ENCODE measurements around the gene RNF121.

The RNF121 gene

DNA sequence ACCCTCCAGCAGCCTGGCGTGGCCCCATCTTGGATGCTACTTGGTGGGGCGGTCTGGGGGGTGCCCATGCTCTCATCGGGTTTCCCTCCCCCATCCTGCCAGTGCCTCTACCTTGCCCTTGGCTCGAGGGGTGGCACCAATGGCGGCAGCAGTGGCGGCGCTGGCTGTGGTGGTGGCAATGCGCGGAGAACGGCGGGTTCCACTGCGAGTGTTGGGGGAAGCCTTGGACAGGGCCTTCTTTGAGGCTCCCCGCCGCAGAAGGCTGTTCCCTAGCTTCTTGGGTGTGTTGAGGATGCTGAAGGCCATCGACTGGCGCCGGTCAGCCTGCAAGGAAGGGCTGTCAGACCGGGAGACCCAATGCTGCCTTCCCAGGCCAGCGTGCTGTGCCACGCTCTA lies 74.9 kb downstream of the RNF121 start:
- TF ChIP-seq, protein P1, sequence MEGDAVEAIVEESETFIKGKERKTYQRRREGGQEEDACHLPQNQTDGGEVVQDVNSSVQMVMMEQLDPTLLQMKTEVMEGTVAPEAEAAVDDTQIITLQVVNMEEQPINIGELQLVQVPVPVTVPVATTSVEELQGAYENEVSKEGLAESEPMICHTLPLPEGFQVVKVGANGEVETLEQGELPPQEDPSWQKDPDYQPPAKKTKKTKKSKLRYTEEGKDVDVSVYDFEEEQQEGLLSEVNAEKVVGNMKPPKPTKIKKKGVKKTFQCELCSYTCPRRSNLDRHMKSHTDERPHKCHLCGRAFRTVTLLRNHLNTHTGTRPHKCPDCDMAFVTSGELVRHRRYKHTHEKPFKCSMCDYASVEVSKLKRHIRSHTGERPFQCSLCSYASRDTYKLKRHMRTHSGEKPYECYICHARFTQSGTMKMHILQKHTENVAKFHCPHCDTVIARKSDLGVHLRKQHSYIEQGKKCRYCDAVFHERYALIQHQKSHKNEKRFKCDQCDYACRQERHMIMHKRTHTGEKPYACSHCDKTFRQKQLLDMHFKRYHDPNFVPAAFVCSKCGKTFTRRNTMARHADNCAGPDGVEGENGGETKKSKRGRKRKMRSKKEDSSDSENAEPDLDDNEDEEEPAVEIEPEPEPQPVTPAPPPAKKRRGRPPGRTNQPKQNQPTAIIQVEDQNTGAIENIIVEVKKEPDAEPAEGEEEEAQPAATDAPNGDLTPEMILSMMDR (IDR thresholded peaks at IDR 0.05; ENCODE audit: low read depth, low read length): no peak
- DNase-seq (ENCODE audit: extremely low read depth, low read depth): no peak

DNA sequence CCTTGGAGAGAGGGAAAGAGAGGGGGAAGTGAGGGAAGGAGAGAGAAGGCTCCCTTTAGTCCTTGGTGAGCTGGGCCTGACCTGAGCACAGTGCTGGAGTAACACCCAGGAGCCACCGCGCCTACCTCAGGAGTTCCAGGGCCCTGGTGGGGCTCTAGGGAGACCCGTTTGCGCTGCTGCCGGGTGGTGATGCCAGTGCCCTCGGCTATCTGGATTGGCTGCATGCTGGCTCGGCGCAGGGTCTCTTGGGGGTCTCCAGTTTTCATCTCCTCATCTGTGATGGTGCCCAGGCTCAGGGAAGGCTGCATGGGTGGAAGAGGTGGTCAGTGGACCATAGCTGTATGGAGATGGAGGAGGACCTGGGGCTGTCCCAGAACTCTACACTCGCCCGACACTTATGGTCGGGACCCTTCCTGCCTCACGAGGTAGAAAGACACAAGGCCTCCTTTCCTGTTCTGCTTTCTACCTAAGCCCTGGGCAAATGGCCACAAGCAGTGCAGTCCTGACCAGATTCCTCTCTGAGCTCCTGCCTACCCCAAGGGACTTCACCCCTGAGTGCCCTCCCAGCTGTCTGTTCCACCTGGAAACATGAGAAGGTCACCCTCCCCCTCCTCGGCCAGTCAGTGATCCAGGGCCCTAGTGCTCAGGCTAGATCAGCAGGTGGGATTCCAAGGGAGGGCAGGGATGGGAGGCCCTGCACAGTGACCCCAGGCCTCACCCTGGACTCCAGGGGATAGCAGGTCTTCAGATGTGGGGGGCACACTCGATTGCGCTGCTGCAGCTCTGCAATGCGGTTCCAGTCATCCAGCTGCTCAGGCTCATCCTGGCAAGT lies 75.9 kb downstream of the RNF121 start:
- TF ChIP-seq, protein P1 (IDR thresholded peaks at IDR 0.05; ENCODE audit: low read depth, low read length): no peak
- no peak for DNase-seq (ENCODE audit: extremely low read depth, low read depth)

DNA sequence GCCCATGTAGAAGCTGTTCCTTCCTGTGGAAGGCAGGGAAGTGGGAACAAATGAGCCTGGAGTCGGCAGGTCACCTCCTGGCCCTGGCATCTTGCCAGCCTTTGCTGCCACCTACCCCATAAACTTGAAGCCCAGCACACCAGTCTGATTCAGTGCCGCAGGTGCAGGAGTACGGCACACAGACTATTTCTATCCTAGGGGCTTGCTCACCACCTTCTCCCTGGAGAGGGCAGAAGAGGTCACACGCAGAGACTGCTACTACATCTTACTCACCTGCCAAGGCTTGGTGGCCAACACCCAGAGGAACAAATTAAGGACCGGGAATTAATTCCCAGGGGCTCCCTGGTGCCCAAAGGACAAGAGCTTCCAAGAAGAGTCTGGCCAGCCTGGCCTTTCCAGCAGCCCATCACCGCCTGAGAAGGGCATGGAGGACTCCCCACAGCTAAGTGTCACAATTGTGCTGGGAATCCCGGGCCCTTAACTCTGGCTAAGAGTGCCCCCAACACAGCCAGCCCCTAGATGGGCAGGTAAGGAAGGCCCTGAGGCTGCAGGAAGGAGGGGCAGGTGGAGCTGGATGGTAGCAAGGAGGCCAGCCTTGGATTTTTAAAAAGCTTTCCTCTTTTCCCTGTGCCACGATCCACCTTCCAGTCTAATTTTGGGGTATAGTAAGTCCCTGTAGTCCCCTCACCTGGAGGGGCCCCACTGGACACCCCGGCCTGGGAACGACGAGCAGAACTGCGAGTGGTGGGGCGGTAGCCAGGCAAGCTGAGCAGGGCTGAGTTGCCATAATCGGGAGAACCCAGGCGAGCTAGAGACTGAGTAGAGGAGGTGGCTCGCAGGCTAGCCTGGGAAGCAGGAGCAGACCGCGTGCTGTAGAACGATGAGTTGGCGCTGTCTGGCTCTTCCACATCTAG lies 76.8 kb downstream of the RNF121 start:
- TF ChIP-seq, protein P1 (IDR thresholded peaks at IDR 0.05; ENCODE audit: low read depth, low read length): no peak
- no peak for DNase-seq (ENCODE audit: extremely low read depth, low read depth)

DNA sequence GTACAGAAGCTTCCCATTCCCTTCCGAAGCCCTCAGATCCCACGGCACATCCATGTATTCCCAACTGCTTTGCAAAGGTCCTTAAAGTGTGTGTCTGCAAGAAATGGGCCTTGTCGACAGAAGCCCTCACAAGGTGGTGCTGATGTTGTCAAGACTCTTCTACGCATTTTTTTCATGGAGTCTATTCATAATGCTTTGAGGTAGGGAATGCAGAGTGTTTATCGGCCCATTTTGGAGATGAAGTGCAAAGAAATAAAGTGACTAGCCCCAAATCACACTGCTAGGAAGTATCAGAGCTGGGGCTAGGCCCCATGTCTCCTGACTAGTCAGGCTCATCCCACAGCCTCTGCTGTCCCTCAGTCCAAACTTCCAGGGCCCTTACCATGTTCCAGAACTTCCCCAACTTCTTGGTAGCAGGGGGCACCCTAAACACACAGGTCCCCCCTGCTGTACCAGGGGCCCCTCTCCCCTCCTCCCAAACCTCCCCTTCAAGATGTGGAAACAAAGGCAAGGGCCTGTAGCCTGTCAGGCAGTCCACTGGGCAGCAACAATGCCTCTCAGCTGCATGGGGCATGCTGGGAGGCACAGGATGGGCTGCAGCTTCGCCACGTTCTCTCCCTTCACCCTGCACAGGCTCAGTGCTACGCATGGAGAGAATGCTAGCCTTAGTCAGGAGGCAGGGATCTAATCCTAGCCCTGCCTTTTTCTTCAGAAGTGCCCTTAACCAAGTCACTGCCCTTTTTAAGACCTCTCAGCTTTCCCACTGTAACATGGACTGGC lies 77.7 kb downstream of the RNF121 start:
- no peak for DNase-seq (ENCODE audit: extremely low read depth, low read depth)
- TF ChIP-seq, protein P1 (IDR thresholded peaks at IDR 0.05; ENCODE audit: low read depth, low read length): no peak

DNA sequence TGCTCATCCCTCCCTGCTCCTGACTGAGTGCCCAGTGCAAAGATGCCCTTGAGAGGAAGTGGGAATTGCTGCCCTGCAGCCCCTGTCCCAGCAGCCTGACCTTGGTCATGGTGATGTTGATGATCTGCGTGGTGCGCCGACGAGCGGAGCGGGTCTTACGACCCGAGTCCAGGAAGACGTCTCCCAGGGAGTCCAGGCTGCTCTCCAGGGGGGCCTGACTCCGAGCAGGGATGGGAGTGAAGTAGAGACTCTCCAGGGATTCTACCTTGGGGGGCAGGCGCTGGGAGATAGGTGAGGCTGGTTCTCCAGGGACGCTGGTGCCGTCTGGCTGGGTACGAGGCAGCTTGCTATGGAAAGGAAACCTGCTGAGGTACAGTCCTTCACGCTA lies 78.2 kb downstream of the RNF121 start:
- no peak for DNase-seq (ENCODE audit: extremely low read depth, low read depth)
- TF ChIP-seq, protein P1 (IDR thresholded peaks at IDR 0.05; ENCODE audit: low read depth, low read length): no peak

DNA sequence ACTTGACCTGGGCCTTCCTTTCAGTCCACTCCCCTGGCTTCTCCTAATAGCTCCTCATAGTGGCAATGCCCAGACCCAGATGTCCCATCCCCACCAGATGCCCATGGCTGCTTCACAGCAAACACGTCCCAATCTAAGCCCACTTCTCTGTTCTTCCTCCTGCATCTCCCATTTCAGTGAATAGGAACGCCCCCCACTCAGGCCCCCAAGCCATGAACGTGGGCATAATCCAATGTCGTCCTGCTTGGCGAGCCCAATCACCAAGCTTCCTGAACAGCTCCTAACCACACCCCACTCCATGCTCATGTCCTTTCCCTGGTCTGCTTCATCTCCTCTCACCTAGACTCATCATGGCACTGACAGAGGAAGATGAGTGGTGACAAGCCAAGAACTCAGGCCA lies 78.7 kb downstream of the RNF121 start:
- TF ChIP-seq, protein P1 (IDR thresholded peaks at IDR 0.05; ENCODE audit: low read depth, low read length): no peak
- no peak for DNase-seq (ENCODE audit: extremely low read depth, low read depth)

Data from AG09319 (cell line).